Naive thymus-derived CD8-positive, alpha-beta T cell (primary cell): ENCODE data around the gene TIPARP. TPM values are rescaled to one million over a fixed set of nuclear protein-coding genes. Genes with fewer than 3 reads are reported as not detected.

ENCODE experiments used
- ATAC-seq, 2 donors: fragments of 150-1000 bp; cut with Tn5 transposase in 1 of 2; sonication (Bioruptor Pico), chemical (Tn5 transposase) in 1 of 2; 1 replicate in 1 of 2; 2 replicates in 1 of 2; pipeline ENCODE4 v1.10.0; 2021; ENCODE audit warnings: mild to moderate bottlenecking in 2 of 2, moderate library complexity in 2 of 2
- POLR2A ChIA-PET: fragments of 350-600 bp; sonication (Branson Sonifier 250); formaldehyde crosslinking; loops from one replicate; lab custom pipeline; 2021; ENCODE audit warnings: antibody characterized with exemption; lab: Charles Lee
- DNase-seq, 10 donors: peaks; one replicate each; pipeline versions ENCODE4 v3.0.0 to v3.0.0-alpha.2; 2020 to 2022
- H3K27ac Mint-ChIP-seq, 10 donors: one replicate each; pipeline ENCODE4 v1.8.0; 2020 to 2022; ENCODE audit warnings: mild to moderate bottlenecking in 10 of 10, mixed read lengths in 10 of 10, moderate library complexity in 4 of 10, inconsistent platforms in 1 of 10
- H3K27me3 Mint-ChIP-seq, 5 donors: one replicate each; pipeline ENCODE4 v1.8.0; 2021 to 2022; ENCODE audit warnings: mixed read lengths in 5 of 5
- H3K36me3 Mint-ChIP-seq, 3 donors: one replicate each; pipeline ENCODE4 v1.8.0; 2020 to 2022; ENCODE audit warnings: mixed read lengths in 3 of 3, mild to moderate bottlenecking in 2 of 3, inconsistent platforms in 1 of 3
- H3K4me1 Mint-ChIP-seq, 4 donors: one replicate each; pipeline ENCODE4 v1.8.0; 2021 to 2022; ENCODE audit warnings: mixed read lengths in 4 of 4
- H3K4me3 Mint-ChIP-seq, 10 donors: one replicate each; pipeline ENCODE4 v1.8.0; 2020 to 2022; ENCODE audit warnings: mild to moderate bottlenecking in 10 of 10, mixed read lengths in 10 of 10, moderate library complexity in 6 of 10, inconsistent platforms in 1 of 10
- H3K9me3 Mint-ChIP-seq, 9 donors: one replicate each; pipeline ENCODE4 v1.8.0; 2020 to 2022; ENCODE audit warnings: mixed read lengths in 9 of 9, mild to moderate bottlenecking in 3 of 9, inconsistent platforms in 1 of 9, moderate library complexity in 1 of 9
- polyA plus RNA-seq, 3 donors: library from polyadenylated mRNA; unstranded; fragments of 300-500 nt; fragmentation: Illumina TruSeq; gene quantifications; one replicate each; pipeline ENCODE4 v1.2.3, GENCODE V29; 2021
- total RNA-seq, 8 experiments: library from RNA in 2 of 8; stranded (reverse) in 2 of 8; gene quantifications; one replicate each; pipeline ENCODE4 v1.2.3 and lab custom pipeline; 2021 to 2026

The TIPARP gene
- total and polyA plus RNA-seq, 5 experiments from 2014 or later, result 4.2 to 62.0 (median 20.9) TPM

GRCh38 chr3:156655819-156656550, 18.4 kb upstream of the TIPARP start:
- H3K4me3 Mint-ChIP-seq, result no peak overlapping the region
- ATAC-seq (no peak), DNase-seq (no peak)
- peaks cover 0 to 3% (median 1%) of the 10 kb centered on the region in 4 donors for H3K4me1 Mint-ChIP-seq
- H3K9me3 Mint-ChIP-seq, result no peaks in the 10 kb centered on the region
- peaks cover 0 to 15% (median 2%) of the 10 kb centered on the region in 5 donors for H3K27me3 Mint-ChIP-seq
- no peaks in the 10 kb centered on the region for H3K36me3 Mint-ChIP-seq
- POLR2A ChIA-PET, result no interaction called here
- no peak overlapping the region for H3K27ac Mint-ChIP-seq

DNA sequence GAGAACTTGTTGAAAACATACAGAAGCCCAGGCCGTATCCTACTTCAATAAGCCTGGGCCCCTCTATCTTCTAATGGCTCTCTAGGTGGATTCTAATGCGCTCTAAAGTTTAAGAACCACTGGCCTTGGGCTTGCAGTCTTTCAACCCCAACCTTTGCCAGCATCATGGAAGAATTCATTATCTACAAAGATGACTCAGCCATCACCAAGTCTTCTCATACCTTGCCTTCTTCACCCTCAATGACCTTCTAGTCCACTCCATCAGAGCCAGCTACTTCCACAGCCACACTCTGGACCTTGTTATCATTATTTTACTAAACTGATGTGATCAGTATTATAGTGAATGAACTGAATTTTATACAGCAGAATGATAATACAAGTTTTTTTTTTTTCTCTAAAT, 16.9 kb upstream of the TIPARP start:
- ATAC-seq (no peak), DNase-seq (no peak)
- Mint-ChIP-seq H3K27me3 (peaks cover 0 to 15% (median 2%) of the 10 kb centered on the region in 5 donors), H3K36me3 (no peaks in the 10 kb centered on the region), H3K4me3 (no peak overlapping the region), H3K4me1 (peaks cover 0 to 15% (median 1%) of the 10 kb centered on the region in 4 donors), H3K27ac (no peak overlapping the region), H3K9me3 (no peaks in the 10 kb centered on the region)
- POLR2A ChIA-PET, result no interaction called here

- POLR2A ChIA-PET, result no interaction called here
- Mint-ChIP-seq H3K27me3 (peaks cover 0 to 15% (median 2%) of the 10 kb centered on the region in 5 donors), H3K27ac (no peak overlapping the region), H3K9me3 (no peaks in the 10 kb centered on the region), H3K4me1 (peaks cover 0 to 18% (median 1%) of the 10 kb centered on the region in 4 donors), H3K36me3 (no peaks in the 10 kb centered on the region), H3K4me3 (no peak overlapping the region)
- ATAC-seq, result no peak
- DNase-seq, result no peak
These were observed 16.3 kb upstream of the TIPARP start for GRCh38 chr3:156657862-156658731.

DNA sequence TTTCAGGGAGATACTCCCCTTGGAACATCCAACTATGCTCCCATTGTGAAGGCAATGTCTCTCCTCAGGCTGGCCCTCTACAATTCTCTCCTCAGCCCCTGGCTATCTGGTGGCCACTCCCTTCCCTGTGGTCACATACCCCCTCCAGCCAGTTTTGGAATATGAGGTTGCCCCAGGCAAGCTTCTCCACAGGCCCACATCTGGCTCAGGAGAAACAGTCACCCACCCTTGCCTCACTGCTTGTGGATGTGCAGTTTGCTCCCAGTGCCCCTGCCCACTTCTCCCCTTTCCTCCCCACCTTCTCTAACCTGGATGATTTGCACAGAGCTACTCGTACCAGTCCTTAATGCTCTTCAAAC, 15.7 kb upstream of the TIPARP start:
- ATAC-seq (no peak), DNase-seq (no peak)
- Mint-ChIP-seq H3K9me3 (no peaks in the 10 kb centered on the region), H3K27me3 (peaks cover 0 to 15% (median 0%) of the 10 kb centered on the region in 5 donors), H3K27ac (no peak overlapping the region), H3K4me1 (peaks cover 0 to 23% (median 1%) of the 10 kb centered on the region in 4 donors), H3K4me3 (no peak overlapping the region), H3K36me3 (no peaks in the 10 kb centered on the region)
- POLR2A ChIA-PET, result no interaction called here

GRCh38 chr3:156659260-156659659, 15.1 kb upstream of the TIPARP start:
- Mint-ChIP-seq H3K36me3 (no peaks in the 10 kb centered on the region), H3K27me3 (peaks cover 0 to 12% (median 0%) of the 10 kb centered on the region in 5 donors), H3K4me1 (peaks cover 2 to 28% (median 3%) of the 10 kb centered on the region in 4 donors), H3K27ac (no peak overlapping the region), H3K9me3 (no peaks in the 10 kb centered on the region), H3K4me3 (no peak overlapping the region)
- POLR2A ChIA-PET, result no interaction called here
- ATAC-seq (no peak), DNase-seq (no peak)

GRCh38 chr3:156661155-156661554, 13.2 kb upstream of the TIPARP start:
- Mint-ChIP-seq H3K27me3 (peaks cover 0 to 3% (median 0%) of the 10 kb centered on the region in 5 donors), H3K36me3 (no peaks in the 10 kb centered on the region), H3K4me3 (peak overlapping the region in 1 of 10 donors; percentile 48), H3K9me3 (no peaks in the 10 kb centered on the region), H3K27ac (peak overlapping the region in 1 of 10 donors; percentile 62), H3K4me1 (peaks cover 10 to 47% (median 15%) of the 10 kb centered on the region in 4 donors)
- DNase-seq (no peak), ATAC-seq (no peak)
- POLR2A ChIA-PET, result no interaction called here

GRCh38 chr3:156664011-156664830, 10.2 kb upstream of the TIPARP start:
- Mint-ChIP-seq H3K27ac (peak overlapping the region in 4 of 10 donors; percentile 45 to 75 (median 64)), H3K36me3 (no peaks in the 10 kb centered on the region), H3K4me1 (peaks cover 10 to 72% (median 15%) of the 10 kb centered on the region in 4 donors), H3K9me3 (no peaks in the 10 kb centered on the region), H3K27me3 (peaks cover 0 to 2% (median 0%) of the 10 kb centered on the region in 5 donors), H3K4me3 (peak overlapping the region in 5 of 10 donors; percentile 1 to 57 (median 23))
- ATAC-seq (no peak), DNase-seq (no peak)
- POLR2A ChIA-PET, result interaction anchor here (1.0 to 1.6 kb wide), 2 partner anchors 10 to 155 kb away, joined by 3 to 6 read pairs; partner anchors contain the start of gene TIPARP

DNA sequence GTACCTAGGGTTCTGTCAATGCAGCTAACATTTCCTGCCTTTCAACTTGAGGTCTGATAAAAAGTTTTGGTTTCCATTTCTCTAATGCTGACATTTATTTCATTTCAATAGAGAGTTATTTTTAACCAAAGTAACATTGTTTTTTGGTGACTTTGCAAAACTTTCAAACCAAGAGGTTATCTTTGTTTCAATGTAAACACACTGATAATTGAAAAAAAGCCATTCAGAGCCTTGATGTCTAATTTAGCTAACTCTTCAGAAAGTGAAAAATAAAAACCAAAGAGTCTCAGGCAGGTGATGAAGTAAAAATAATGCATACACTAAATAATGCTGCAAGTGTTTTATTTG, 9.6 kb upstream of the TIPARP start:
- DNase-seq (no peak), ATAC-seq (no peak)
- peak overlapping the region in 3 of 10 donors; percentile 45 to 75 (median 63) for H3K27ac Mint-ChIP-seq
- peaks cover 8 to 72% (median 15%) of the 10 kb centered on the region in 4 donors for H3K4me1 Mint-ChIP-seq
- H3K9me3 Mint-ChIP-seq, result no peaks in the 10 kb centered on the region
- H3K36me3 Mint-ChIP-seq, result no peaks in the 10 kb centered on the region
- POLR2A ChIA-PET, result interaction anchor here (1.0 to 1.6 kb wide), 2 partner anchors 9 to 155 kb away, joined by 3 to 6 read pairs; partner anchors contain the start of gene TIPARP
- no peaks in the 10 kb centered on the region for H3K27me3 Mint-ChIP-seq
- peak overlapping the region in 3 of 10 donors; percentile 17 to 57 (median 29) for H3K4me3 Mint-ChIP-seq

DNA sequence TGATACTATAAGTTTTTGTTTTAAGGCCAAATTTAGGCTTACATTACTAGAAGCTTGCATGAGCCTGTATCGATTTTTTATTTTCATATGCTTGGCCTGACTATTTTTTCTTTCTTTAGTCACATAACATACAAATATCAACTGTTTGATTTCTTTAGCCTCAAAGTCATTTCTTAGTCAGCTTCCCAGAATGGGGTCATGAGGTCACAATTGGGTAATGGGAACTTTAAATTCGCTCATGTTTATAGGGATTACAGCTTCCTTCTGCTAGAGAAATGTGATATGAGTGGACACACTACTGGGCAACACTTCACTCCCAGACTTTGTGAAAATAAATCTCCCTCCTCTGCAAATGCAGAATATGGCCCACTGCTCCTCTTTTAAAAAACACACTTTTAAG, 9.1 kb upstream of the TIPARP start:
- H3K4me1 Mint-ChIP-seq, result peaks cover 8 to 72% (median 15%) of the 10 kb centered on the region in 4 donors
- H3K36me3 Mint-ChIP-seq, result no peaks in the 10 kb centered on the region
- ATAC-seq (no peak), DNase-seq (no peak)
- peak overlapping the region in 2 of 10 donors; percentile 26 to 75 for H3K27ac Mint-ChIP-seq
- peak overlapping the region in 1 of 10 donors; percentile 57 for H3K4me3 Mint-ChIP-seq
- no peaks in the 10 kb centered on the region for H3K27me3 Mint-ChIP-seq
- H3K9me3 Mint-ChIP-seq, result no peaks in the 10 kb centered on the region
- POLR2A ChIA-PET, result interaction anchor here (1.6 kb wide), 1 partner anchor 9 kb away, joined by 6 read pairs; the partner anchor contains the start of gene TIPARP

DNA sequence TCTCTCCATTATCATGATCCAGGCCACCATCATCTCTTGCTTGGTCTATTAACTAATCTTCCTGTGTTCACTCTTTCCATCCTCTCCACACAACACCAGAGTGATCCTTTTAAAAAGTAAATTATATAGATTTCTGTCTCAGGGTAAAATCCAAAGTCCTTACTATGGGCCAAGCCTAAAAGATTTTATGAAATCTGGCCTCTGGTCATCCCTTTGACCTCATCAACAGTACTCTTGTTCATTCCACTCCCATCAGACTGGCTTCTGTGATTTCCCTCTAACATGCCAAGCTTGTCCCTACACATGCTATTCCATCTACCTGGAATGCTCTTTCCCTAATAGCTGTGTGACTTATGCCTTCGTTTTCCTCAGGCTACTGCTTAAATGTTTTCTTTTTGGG, 8.3 kb upstream of the TIPARP start:
- Mint-ChIP-seq H3K4me3 (no peak overlapping the region), H3K27ac (peak overlapping the region in 1 of 10 donors; percentile 5), H3K4me1 (peaks cover 8 to 68% (median 15%) of the 10 kb centered on the region in 4 donors), H3K27me3 (no peaks in the 10 kb centered on the region), H3K9me3 (no peaks in the 10 kb centered on the region), H3K36me3 (no peaks in the 10 kb centered on the region)
- POLR2A ChIA-PET, result interaction anchor here (1.6 kb wide), 1 partner anchor 8 kb away, joined by 6 read pairs; the partner anchor contains the start of gene TIPARP
- DNase-seq, result no peak
- no peak for ATAC-seq

DNA sequence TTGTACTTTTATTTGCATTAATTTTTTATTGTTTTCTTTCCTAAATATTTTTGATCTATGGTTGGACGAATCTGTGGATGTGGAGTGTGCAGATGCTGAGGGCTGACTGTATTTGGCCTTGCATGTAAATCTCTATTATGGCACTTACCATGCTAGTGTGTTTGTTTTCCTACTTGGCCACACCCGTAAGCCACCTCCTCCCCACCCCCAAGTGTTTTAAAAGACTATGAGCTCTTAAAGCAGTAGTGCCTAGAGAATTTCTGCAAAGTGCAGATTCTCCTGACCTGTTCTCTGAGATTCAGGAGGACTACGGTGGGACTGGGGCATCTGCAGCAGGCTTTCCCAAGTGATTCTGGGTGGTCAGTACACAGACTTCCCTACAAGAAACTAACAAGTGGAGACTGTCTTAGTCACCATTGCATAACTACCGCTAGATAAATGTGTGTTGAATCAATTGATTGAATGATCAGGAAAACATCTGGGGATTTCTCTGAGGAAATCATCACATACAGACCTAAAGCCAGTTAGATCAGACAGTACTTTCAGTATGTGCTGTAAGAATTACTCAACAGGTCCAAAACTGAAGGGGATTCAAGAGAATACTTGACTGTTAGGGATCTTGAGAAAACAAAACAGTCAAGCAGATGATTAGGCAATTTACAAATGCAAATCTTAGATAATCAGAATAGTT, 6.2 kb upstream of the TIPARP start:
- Mint-ChIP-seq H3K4me3 (no peak overlapping the region), H3K27ac (peak overlapping the region in 1 of 10 donors; percentile 21), H3K9me3 (no peaks in the 10 kb centered on the region), H3K4me1 (peaks cover 8 to 59% (median 15%) of the 10 kb centered on the region in 4 donors), H3K27me3 (no peaks in the 10 kb centered on the region), H3K36me3 (no peaks in the 10 kb centered on the region)
- DNase-seq (no peak), ATAC-seq (no peak)
- POLR2A ChIA-PET, result no interaction called here
